Suprapubic skin (tissue), 4 donors: ENCODE data around the gene WNK3.

Source experiments
- POLR2A ChIP-seq, 2 donors: fragments of 450-650 bp; IDR thresholded peaks; one replicate each; pipeline ENCODE4 v1.6.1; 2017; ENCODE audit warnings: antibody characterized with exemption in 2 of 2, mild to moderate bottlenecking in 2 of 2, moderate library complexity in 2 of 2
- POLR2AphosphoS5 ChIP-seq, 3 donors: sonication (generic); formaldehyde crosslinking; IDR thresholded peaks; one replicate each; pipeline ENCODE4 v1.6.1; 2017; ENCODE audit warnings: antibody characterized with exemption in 3 of 3
- TF ChIP-seq, protein P1 (sequence below), 2 donors: fragments of 200-600 bp in 1 of 2; fragments of 450-650 bp in 1 of 2; sonication (generic) in 1 of 2; IDR thresholded peaks; one replicate each; pipeline ENCODE4 v1.5.1; 2016 to 2019; ENCODE audit warnings: antibody characterized with exemption in 2 of 2, mild to moderate bottlenecking in 1 of 2, moderate library complexity in 1 of 2

DNA sequence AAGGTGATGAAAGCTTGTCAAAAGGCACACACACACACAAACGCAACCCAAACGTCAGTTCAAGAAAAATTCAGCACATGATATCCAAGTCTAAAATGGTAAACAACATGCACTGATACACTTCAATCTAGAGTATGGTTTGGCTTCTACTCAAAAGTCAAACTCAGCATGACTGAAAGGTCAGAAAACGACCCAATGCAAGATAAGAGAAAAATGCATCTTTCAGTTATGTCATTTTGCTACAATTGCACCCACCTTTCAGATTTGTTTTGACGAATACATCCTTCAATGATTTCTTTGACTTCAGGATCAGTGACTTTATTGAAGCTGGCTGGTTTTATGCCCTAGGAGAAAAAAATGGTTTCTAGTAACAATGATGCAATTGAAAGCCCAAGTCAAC lies 56.3 kb downstream of the WNK3 start:
- TF ChIP-seq POLR2A (IDR thresholded peaks at IDR 0.05) (no peak), POLR2AphosphoS5 (IDR thresholded peaks at IDR 0.05) (no peak)
- TF ChIP-seq, protein P1, sequence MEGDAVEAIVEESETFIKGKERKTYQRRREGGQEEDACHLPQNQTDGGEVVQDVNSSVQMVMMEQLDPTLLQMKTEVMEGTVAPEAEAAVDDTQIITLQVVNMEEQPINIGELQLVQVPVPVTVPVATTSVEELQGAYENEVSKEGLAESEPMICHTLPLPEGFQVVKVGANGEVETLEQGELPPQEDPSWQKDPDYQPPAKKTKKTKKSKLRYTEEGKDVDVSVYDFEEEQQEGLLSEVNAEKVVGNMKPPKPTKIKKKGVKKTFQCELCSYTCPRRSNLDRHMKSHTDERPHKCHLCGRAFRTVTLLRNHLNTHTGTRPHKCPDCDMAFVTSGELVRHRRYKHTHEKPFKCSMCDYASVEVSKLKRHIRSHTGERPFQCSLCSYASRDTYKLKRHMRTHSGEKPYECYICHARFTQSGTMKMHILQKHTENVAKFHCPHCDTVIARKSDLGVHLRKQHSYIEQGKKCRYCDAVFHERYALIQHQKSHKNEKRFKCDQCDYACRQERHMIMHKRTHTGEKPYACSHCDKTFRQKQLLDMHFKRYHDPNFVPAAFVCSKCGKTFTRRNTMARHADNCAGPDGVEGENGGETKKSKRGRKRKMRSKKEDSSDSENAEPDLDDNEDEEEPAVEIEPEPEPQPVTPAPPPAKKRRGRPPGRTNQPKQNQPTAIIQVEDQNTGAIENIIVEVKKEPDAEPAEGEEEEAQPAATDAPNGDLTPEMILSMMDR (IDR thresholded peaks at IDR 0.05), result no peak
